Omental fat pad (tissue), 4 donors: ENCODE results near the gene GDPD4. TPM values are rescaled to one million over a fixed set of nuclear protein-coding genes. Genes with fewer than 3 reads are reported as not detected.

Source experiments
- ATAC-seq: fragments of 150-250 bp; one replicate; pipeline ENCODE4 v1.9.1; 2016; ENCODE audit warnings: mild to moderate bottlenecking, moderate library complexity; ENCODE audit not compliant: low FRiP score
- DNase-seq: peaks from one replicate; pipeline ENCODE4 v3.0.0-alpha.2; 2019; ENCODE audit warnings: low spot score
- CTCF ChIP-seq, 3 donors: fragments of 450-650 bp; IDR thresholded peaks; one replicate each; pipeline ENCODE4 v1.5.1; 2016 to 2017; ENCODE audit warnings: antibody characterized with exemption in 3 of 3, mild to moderate bottlenecking in 3 of 3, moderate library complexity in 2 of 3
- total RNA-seq, 4 donors: library from RNA; depleted of rRNA; stranded (reverse); fragments of >200 nt; gene quantifications; one replicate each; pipeline ENCODE4 v1.1.0, GENCODE V29; 2016

Gene GDPD4
- total RNA-seq, 4 donors from 2014 or later, result not detected

GRCh38 chr11:77175869-77176539 lies 125.5 kb downstream of the GDPD4 start:
- TF ChIP-seq CTCF (IDR thresholded peaks at IDR 0.05), result no peak
- DNase-seq (no peak), ATAC-seq (no peak)

GRCh38 chr11:77175021-77175842 lies 126.3 kb downstream of the GDPD4 start:
- DNase-seq (no peak), ATAC-seq (no peak)
- no peak for TF ChIP-seq CTCF (IDR thresholded peaks at IDR 0.05)

DNA sequence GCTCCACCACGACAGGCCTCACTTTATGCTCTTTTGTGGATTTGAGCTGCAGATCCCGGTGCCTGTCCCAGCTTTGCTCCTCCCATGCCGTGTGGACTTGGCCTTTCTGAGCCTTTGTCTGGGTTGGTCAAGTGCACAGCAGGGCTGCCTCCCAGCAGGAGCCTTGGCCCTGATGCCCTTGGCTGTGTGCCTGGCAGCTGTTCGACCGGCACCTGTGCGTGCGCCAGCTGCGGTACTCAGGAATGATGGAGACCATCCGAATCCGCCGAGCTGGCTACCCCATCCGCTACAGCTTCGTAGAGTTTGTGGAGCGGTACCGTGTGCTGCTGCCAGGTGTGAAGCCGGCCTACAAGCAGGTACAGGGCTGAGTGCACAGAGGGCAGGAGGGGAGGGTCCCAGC lies 126.9 kb downstream of the GDPD4 start:
- ATAC-seq (no peak), DNase-seq (no peak)
- no peak for TF ChIP-seq CTCF (IDR thresholded peaks at IDR 0.05)

DNA sequence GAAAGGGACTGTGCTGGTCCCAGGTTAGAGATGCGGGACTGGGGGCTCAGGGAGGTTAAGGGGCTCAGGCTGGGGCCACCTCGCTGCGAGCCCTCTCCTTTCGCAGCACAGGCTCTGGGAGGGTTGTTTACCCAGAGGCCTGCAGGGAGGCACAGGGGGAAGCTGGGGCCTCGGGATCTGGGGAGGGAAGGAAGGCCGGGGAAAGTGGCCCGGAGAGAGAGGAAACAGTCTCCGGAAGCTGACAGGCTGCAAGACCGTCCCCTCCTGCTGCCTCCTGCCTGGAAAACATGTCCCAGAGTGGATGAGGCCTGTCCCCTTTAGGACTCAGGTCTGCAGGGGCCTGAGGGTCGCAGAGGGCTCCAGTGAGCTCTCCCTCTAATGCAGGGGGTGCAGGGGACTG lies 128.0 kb downstream of the GDPD4 start:
- DNase-seq (no peak), ATAC-seq (no peak)
- TF ChIP-seq CTCF (IDR thresholded peaks at IDR 0.05), result no peak

DNA sequence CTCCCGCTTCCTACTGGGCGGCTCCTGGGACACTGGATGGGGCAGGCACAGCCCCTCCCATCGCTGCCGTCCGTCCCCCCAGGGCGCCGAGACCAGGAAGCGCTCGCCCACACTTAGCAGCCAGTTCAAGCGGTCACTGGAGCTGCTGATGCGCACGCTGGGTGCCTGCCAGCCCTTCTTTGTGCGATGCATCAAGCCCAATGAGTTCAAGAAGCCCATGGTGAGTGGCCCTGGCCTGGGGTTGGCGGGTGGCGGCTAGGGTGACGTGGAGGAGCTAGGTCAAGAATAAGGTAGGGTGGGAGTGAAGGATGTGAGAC lies 128.9 kb downstream of the GDPD4 start:
- ATAC-seq, result no peak
- TF ChIP-seq CTCF (IDR thresholded peaks at IDR 0.05), result no peak
- DNase-seq, result no peak

GRCh38 chr11:77171885-77172665 lies 129.4 kb downstream of the GDPD4 start:
- ATAC-seq, result no peak
- no peak for TF ChIP-seq CTCF (IDR thresholded peaks at IDR 0.05)
- no peak for DNase-seq
